ENCODE measurements around the gene TNIP3.
"Not testable (repeated sequence)": the region's sequence is repeated elsewhere in the genome, so short reads cannot be mapped to it uniquely, and the experiment has no call there.

TNIP3 gene

DNA sequence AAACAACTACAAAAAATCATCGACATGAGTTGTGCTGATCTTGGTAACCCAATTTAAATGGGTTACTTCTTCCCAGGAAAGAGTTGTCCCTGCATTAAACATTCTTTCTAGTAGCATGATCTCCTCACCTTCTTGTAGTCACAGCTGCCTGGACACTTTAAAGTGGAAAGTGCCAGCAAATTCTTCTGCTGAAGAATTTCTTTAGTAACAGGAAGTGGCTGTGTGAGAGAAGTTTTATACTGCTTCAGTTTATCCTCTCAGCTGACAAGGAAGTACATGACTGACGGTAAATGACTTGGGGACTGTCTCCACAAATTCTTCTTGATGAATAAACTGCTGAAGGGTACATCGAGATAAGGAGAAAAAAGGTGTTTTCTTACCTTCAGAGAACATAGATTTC, 18.2 kb upstream of the TNIP3 start:
- peak in 2 of 42 donors; percentile 5 to 38 for DNase-seq

DNA sequence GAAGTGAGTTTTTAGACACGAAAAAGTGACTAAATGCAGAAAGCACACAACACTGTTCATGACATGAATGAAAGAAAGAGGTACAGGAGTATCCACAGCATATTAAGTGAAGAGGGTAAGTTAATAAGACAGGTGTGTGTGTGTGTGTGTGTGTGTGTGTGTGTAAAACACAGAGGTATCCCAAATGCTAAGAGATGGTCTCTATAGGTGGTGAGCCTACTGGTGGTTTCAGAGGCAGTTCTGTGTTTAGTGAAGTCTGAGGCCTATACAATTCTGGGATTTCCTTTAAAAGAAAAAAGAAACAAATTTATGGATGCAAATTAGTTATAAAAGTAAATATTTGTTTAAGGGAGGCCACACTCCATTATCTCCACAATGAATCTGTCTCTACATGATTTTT, 17.4 kb upstream of the TNIP3 start:
- intact Hi-C loops (cut with DNase I), result no loop called here
- DNase-seq, result no peak

More for the DNA sequence above, 18.2 kb upstream of the TNIP3 start:
- intact Hi-C loops (cut with DNase I), result no loop called here

DNA sequence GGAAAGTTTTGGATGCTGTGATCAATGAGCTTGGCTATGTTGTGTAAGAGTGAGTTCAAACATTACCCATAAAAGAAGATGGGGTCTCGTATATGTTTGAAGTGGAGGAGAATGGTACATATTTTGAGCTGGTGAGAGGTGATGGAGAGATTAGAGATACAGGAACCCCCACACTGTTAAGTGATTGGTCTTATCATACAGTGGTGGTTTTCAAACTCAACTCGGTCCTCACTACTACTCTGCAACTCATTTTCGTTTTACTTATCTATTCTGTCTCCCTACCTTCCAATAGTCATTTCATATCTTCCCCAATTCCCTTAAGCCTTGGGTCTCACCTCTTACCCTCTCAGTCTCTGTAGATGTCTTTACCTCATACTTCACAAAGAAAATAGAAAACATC, 16.4 kb upstream of the TNIP3 start:
- DNase-seq, result no peak
- intact Hi-C loops (cut with DNase I), result no loop called here

DNA sequence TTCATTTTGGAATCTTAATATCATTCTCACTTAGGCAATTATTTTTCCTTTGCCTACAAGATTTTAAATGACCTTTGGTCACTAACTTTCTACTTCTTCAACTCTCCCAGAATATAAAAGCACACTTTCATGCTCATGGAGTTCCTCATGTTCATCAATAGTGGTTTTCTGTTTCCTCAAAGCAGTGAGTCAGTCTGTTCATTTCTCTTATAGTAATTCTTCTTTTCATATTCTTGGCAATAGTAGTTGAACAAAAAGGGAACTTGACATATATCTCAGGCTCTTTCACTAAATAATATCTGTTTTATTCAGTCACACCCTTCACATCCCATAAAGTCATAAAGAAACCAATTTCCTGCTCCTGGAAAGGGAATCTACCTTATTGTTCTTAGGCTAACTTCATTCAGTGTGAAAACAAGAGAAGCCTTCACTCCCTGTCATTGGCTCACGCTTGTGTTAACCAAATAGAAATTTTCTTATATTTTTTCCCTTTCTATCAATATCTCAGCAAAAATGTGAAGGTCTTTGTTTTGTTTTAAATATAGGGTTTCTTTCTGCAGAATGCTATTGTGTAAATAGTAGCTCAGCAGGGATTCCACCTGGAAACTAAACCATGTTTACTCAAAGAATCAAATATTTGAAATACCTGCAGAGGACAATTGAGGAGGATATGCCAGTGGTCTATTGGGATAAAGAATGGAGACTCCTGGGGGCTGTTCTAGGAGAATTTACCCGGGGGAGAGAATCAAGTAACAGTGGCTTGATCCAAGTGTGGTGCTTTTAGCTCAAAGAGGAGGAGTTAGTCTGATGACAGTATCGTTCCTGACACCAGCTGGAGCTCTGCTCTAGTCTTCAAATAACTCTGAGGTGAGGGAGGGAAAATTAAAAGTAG, 13.4 kb upstream of the TNIP3 start:
- DNase-seq, result no peak
- intact Hi-C loops (cut with DNase I), result no loop called here

DNA sequence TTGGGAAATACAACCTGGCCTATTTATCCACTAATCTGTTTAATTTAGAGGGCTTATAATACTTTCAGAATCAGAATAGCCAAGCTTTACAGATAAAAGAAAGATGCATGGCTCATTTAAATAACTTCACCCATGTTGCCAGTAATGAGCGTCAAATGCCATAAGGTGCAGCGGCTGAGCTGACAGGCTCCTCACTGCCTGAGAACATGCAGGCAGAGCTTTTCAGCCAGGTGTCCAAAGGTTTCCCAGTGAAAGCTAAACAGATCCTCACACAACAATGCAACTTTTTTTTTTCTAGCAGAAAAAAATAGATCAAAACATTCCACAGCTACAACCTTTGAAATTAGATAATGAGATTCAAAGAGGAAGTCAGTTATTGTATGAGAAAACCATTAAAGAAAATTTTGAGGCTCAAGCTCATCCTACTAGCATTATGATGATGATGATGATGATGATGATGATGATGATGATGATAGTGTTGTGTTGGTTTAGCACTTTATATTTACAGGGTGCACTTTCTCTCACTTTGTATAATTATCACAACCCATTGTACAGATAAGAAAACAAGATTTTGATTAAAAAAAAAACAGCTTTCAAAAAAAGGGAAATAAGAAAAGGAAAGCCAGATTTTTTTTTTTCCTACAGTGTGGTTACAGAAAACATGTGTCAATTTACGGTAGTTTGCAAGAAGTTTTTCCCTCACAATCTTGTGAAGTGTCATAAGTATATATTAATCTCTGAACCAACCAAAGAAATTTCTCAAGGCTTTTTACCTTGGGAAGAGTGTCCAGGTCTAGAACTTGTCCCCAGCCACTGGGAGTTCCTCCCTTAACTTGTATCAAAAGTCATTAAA, 12.2 kb upstream of the TNIP3 start:
- DNase-seq, result no peak
- intact Hi-C loops (cut with DNase I), result no loop called here

DNA sequence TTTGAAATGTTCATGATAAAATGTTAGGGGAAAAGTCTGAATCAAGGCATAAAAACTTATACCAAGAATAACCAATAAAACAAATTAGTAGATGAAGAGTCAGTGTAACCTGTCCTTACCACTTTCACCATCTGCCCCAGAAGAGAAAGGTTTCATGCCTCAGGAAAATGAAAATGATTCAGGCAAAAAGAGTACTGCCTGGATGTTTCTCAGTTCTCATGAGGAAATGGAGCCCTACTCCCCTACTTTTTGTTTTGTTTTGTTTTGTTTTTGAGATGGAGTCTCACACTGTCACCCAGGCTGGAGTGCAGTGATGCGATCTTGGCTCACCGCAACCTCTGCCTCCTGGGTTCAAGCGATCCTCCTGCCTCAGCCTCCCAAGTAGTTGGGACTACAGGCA, 7.4 kb upstream of the TNIP3 start:
- DNase-seq; intact Hi-C loops (cut with DNase I): not testable (repeated sequence)

DNA sequence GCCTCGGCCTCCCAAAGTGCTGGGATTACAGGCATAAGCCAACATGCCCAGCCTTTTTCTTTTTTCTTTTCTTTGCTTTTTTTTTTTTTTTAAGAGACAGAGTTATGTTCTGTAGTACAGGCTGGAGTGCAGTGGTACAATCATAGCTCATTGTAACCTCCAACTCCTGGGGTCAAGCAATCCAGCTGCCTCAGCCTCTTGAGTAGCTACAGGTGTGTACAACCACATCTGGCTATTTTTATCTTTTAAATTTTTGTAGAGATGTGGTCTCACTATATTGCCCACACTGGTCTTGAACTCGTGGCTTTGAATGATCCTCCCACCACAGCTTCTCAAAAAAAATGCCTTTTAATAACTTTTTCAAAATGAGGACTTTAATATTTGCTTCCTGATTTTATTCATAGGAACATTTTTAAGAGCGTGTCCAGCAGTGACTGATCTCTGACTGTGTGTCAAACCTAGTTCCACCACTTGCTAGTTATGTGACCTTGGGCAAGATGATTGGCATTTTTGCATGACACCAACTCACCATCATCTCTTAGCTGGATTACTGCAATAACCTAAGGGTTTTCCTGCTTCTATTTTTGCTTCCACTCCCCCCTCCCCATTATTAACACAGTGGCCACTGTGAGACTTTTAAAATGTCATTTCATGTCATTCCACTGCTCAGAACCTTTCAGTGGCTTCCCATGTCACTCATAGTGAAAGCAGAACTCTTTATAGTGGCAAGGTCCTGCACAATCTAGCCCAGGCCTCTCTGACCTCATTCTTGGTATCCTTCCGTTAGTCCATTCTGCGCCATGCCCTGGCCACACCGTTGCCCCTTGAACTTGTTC, 4.5 kb upstream of the TNIP3 start:
- intact Hi-C loops (cut with DNase I), result no loop called here
- DNase-seq, result peak in 9 of 42 donors; percentile 3 to 44 (median 24)

DNA sequence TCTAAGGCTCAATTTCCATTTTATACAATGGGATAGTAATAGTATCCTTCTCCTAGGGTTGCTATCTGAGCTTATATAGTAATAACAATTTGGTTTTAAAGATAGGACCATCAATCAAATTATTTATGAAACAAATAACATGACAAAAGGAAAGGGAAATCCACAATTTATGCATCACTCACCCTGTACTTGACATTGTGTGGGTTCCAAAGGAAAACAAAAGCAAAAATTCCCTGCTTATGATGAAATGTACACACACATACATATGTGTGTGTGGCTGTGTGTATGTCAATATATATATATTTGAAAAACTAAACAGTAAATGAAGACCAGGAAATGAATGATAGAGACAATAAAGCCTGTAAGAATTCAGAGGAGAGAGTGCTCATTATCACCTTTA, 2.9 kb upstream of the TNIP3 start:
- intact Hi-C loops (cut with DNase I), result no loop called here
- DNase-seq, result no peak

DNA sequence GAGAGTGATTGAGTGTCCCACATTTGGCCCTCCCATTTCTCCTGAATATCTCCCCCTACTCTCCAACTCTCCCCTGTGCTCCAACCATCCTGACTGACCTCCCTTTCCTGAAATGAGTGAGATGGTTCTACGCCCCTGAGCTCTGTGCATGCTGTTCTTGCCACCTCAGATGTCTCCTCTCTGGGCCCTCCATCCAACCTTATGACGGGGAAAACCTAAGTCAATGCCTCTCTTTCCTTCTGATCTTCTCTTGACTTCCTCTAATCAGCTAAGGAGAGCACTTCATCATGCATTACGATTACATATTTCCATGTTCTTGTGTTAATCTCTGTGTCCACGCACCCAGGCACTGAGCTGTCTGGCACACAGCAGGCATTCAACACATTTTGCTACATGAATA, 1.1 kb upstream of the TNIP3 start:
- intact Hi-C loops (cut with DNase I), result no loop called here

DNA sequence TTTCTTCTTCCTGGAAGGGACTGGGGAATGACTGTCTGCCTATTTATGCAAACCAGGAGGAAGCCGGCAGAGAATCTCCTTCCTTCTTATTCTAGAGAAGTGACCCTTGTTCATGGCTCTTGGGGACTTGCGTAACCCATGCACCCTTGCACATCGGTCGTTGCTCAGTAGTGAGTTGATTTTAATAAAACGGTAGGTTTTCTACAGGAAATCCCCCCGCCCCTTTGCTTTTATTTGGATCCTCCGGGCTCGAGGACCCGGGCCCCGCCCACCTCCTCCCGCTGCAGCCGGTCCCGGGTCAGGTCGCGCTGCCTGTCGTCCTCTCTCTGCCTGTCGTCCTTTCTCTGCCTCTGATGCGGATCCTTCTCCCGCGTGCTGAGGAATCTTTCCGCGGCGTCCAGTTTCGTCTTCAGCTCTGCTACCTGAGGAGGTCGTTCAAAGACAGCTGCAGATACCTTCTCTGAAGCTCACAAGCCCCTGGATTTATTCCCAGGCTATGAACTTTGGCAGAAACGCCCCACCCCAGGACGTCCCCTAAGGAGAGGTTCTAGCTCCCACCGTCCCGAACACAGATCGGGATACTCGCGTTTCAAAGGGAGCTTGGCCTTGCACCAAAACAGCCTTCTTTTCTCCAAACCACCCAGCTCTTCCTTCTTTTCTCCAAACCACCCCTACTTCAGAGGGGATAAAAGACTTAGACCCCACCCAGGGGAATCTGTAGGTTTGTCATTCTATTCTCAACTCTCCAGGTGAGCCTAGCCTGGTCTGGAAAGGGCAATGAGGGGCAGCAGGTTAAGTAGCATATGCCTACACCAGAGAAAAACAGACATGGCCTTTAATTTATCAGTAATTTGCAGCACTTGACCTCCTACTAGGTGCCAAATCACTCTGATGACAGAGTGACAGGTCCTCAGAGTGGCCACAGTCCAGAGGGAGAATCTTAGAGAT, 7.0 kb downstream of the TNIP3 start:
- intact Hi-C loops (cut with DNase I), result no loop called here

More for the DNA sequence above, 1.1 kb upstream of the TNIP3 start:
- DNase-seq, result no peak

DNA sequence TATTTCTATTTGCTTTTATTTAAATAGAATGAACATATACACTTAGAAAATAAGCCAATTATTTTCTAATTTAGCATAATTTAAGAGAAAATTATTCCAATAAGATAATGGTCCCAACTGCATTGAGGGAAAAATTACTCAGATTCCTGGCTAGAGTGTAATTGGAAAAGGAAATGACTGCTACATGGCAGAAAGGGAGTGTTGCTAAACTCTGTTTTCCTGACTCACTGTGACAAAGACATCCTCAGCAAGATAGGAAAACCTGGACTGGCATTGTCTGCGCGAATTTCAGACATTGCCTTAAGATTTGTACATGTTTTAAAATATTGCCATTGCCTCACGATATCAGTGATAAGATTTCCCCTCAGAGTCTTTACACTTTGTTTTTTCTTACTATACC, 8.2 kb downstream of the TNIP3 start:
- DNase-seq, result no peak
- intact Hi-C loops (cut with DNase I), result no loop called here

More for the DNA sequence above, 7.0 kb downstream of the TNIP3 start:
- DNase-seq, result peak in 24 of 42 donors; percentile 1 to 49 (median 18)

DNA sequence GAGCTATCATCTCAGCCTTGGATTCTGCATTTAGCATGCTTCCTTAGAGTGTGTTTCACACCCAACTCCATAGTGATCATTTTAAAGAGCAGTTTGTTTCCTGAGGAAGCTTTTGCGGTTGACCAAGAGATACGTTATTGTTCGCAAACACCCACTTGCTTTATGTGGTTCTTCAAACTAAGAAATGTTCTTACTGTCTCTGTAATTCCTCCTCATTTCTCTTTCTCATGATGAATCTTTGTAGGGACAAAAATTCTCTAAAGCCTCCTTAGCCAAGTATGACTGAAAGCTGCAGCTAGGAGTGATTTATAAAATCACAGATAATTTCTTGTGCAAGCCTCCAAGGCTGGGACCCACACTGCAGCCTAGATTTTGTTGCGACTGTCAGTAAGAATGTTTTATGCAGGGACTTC, 10.0 kb downstream of the TNIP3 start:
- no peak for DNase-seq
- intact Hi-C loops (cut with DNase I), result no loop called here

DNA sequence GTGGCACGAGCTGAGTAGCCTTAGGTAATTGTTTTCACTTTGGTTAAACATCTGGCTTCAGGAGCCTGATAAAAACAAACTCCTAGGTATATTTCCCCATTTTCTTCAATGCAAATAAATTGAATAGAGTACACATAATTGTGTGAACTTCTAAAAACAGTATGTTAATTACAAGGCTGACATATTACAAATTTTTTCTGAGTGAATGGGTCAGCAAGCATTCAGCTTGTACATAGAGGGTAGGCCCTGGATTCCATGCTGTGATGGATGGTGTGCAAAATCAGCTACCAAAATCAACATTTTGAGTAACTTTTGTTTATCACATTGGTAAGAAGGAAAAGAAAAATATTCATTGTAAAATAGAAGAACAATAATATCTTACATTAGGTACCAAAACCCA, 12.2 kb downstream of the TNIP3 start:
- DNase-seq, result no peak
- intact Hi-C loops (cut with DNase I), result no loop called here

DNA sequence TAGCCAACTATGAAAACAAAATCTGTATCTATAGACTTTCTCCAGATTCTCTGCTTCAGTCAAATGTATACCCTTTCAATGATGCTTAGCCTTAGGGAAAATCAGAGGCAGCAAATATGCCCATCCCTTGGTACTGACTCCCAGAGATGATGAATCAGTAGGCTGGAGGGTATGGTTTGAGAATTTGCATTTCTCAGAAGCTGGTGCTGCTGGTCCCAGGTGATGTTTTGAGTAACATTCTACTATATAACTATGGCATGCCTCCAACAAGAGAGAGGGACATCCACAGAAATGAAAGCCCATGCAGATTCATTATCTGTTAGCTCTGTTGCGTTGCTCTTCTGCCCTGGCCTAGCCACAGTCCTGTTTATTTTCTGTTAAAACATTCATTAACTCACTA, 13.6 kb downstream of the TNIP3 start:
- no peak for DNase-seq
- intact Hi-C loops (cut with DNase I), result no loop called here

DNA sequence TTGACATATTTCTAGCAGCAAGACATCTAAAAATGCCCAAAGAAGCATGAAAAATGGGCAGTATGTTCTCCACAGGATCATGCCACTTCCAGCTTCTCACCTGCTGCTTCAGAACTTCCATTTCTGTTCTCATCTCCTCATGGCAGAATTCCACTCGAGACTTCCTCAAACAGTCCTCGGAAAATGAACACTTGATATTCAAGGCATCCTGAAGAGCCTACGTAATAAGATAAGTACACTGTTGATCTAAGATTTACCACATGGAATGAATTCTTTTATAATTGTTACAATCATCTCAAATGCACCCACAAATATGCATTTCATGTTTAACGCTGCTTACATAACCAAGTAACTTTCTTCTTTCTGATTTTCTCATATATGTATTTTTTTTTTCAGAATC, 14.1 kb downstream of the TNIP3 start:
- intact Hi-C loops (cut with DNase I), result no loop called here
- no peak for DNase-seq

DNA sequence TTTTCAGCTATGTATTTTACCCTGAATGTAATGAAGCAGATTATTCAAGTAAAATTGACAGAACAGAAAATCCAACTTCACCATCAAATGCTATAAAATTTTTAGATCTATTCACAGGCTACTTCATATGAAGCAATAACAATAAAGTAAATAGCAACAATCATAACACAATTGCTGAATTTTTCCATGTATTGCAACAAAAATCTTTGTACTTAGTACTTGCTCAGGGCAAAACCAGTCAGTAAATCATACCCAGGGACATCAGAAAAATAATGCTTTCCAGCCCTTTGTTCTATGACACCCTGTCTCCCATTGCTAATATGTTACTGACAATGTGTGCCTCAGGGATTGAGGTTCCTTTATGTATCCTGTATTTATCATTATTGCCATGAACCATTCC, 15.5 kb downstream of the TNIP3 start:
- DNase-seq, result no peak
- intact Hi-C loops (cut with DNase I), result no loop called here

DNA sequence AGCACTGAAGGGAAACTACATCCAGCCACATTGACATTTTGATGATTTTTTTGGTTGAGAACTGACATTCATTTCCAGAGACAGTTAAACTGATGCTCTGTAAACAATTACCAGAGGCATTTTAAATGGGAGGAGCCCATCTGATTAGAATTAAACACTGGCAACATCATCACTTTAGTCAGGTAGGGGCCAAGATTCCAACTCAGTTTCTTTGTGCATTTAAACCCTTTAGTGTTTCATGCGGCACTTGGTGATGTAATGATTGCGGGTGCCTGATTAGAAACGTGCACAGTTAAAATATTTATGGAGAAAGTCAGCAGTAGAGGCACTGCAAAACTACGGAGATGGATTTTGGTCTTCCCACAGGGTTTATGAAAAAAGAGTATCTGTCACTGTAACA, 16.1 kb downstream of the TNIP3 start:
- DNase-seq, result no peak
- intact Hi-C loops (cut with DNase I), result no loop called here

DNA sequence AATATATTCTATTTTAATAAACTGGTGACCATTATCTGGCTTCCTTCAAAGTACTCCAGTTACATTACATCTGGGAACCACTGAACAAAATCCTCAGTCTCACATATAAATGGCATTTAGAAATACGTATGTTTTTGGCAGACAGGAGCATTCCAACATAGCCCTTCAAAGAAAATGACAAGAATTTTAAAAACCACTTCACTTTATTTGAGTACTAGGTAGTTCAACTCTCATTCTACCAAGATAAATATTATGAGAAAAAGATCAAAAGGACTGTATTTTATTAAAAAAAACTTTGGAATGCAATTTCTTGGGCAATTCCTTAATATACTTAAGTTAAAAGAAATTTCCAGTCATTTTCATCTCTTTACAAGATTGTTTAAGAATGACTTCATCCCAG, 17.6 kb downstream of the TNIP3 start:
- DNase-seq, result no peak
- intact Hi-C loops (cut with DNase I), result no loop called here

All from head of caudate nucleus (tissue), 42 donors.